ENCODE data around the gene LRRK1.

GRCh38 chr15:100909565-100909964, 9.6 kb upstream of the LRRK1 start:
- TF ChIP-seq, protein P1, sequence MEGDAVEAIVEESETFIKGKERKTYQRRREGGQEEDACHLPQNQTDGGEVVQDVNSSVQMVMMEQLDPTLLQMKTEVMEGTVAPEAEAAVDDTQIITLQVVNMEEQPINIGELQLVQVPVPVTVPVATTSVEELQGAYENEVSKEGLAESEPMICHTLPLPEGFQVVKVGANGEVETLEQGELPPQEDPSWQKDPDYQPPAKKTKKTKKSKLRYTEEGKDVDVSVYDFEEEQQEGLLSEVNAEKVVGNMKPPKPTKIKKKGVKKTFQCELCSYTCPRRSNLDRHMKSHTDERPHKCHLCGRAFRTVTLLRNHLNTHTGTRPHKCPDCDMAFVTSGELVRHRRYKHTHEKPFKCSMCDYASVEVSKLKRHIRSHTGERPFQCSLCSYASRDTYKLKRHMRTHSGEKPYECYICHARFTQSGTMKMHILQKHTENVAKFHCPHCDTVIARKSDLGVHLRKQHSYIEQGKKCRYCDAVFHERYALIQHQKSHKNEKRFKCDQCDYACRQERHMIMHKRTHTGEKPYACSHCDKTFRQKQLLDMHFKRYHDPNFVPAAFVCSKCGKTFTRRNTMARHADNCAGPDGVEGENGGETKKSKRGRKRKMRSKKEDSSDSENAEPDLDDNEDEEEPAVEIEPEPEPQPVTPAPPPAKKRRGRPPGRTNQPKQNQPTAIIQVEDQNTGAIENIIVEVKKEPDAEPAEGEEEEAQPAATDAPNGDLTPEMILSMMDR (IDR thresholded peaks at IDR 0.05): no peak
- TF ChIP-seq EZH2 (IDR thresholded peaks at IDR 0.05; ENCODE audit: borderline replicate concordance, insufficient read depth, low read depth, low read length, poor library complexity, severe bottlenecking): no peak
